ENCODE results near the gene ALOX12B. TPM values are rescaled to one million over a fixed set of nuclear protein-coding genes. Genes with fewer than 3 reads are reported as not detected.

ALOX12B gene
- total RNA-seq, 1 donor from 2014 or later: not detected

GRCh38 chr17:8095361-8095760, 7.8 kb upstream of the ALOX12B start:
- Mint-ChIP-seq H3K4me1 (no peaks in the 10 kb centered on the region), H3K9me3 (no peaks in the 10 kb centered on the region), H3K27me3 (ENCODE audit: low read depth) (peaks cover 66% of the 10 kb centered on the region), H3K36me3 (no peaks in the 10 kb centered on the region), H3K27ac (no peak overlapping the region), H3K4me3 (no peak overlapping the region)
- no peak for DNase-seq (ENCODE audit: low spot score in 2 of 2, unreplicated experiment in 2 of 2)
- no peak for TF ChIP-seq CTCF (IDR thresholded peaks at IDR 0.05; ENCODE audit: unreplicated experiment)

GRCh38 chr17:8091033-8091687, 3.6 kb upstream of the ALOX12B start:
- Mint-ChIP-seq H3K27ac (no peak overlapping the region), H3K4me1 (no peaks in the 10 kb centered on the region), H3K4me3 (no peak overlapping the region), H3K9me3 (no peaks in the 10 kb centered on the region), H3K27me3 (ENCODE audit: low read depth) (peaks cover 89% of the 10 kb centered on the region), H3K36me3 (no peaks in the 10 kb centered on the region)
- no peak for DNase-seq (ENCODE audit: low spot score in 2 of 2, unreplicated experiment in 2 of 2)
- no peak for TF ChIP-seq CTCF (IDR thresholded peaks at IDR 0.05; ENCODE audit: unreplicated experiment)

- Mint-ChIP-seq H3K27ac (no peak overlapping the region), H3K4me1 (no peaks in the 10 kb centered on the region), H3K4me3 (no peak overlapping the region), H3K9me3 (no peaks in the 10 kb centered on the region), H3K36me3 (no peaks in the 10 kb centered on the region), H3K27me3 (ENCODE audit: low read depth) (peaks cover 86% of the 10 kb centered on the region)
- no peak for TF ChIP-seq CTCF (IDR thresholded peaks at IDR 0.05; ENCODE audit: unreplicated experiment)
- no peak for DNase-seq (ENCODE audit: low spot score in 2 of 2, unreplicated experiment in 2 of 2)
These were observed 2.2 kb upstream of the ALOX12B start for GRCh38 chr17:8089728-8090127.

GRCh38 chr17:8087952-8088230, 375 bp upstream of the ALOX12B start:
- Mint-ChIP-seq H3K27ac (no peak overlapping the region), H3K9me3 (no peaks in the 10 kb centered on the region), H3K4me3 (no peak overlapping the region), H3K4me1 (no peaks in the 10 kb centered on the region), H3K27me3 (ENCODE audit: low read depth) (peaks cover 90% of the 10 kb centered on the region), H3K36me3 (no peaks in the 10 kb centered on the region)
- TF ChIP-seq CTCF (IDR thresholded peaks at IDR 0.05; ENCODE audit: unreplicated experiment): no peak
- no peak for DNase-seq (ENCODE audit: low spot score in 2 of 2, unreplicated experiment in 2 of 2)

- no peaks in the 10 kb centered on the region for H3K9me3 Mint-ChIP-seq
- H3K4me1 Mint-ChIP-seq: peaks cover 6% of the 10 kb centered on the region
- no peak for DNase-seq (ENCODE audit: low spot score in 2 of 2, unreplicated experiment in 2 of 2)
- H3K36me3 Mint-ChIP-seq: no peaks in the 10 kb centered on the region
- peaks cover 89% of the 10 kb centered on the region for H3K27me3 Mint-ChIP-seq (ENCODE audit: low read depth)
- H3K27ac Mint-ChIP-seq: no peak overlapping the region
- no peak for TF ChIP-seq CTCF (IDR thresholded peaks at IDR 0.05; ENCODE audit: unreplicated experiment)
- no peak overlapping the region for H3K4me3 Mint-ChIP-seq
These were observed 3.3 kb downstream of the ALOX12B start for GRCh38 chr17:8084250-8084649.

- Mint-ChIP-seq H3K4me3 (no peak overlapping the region), H3K27ac (no peak overlapping the region)
These were observed 5.2 kb downstream of the ALOX12B start for GRCh38 chr17:8082292-8082691.

More at GRCh38 chr17:8082292-8082691, 5.2 kb downstream of the ALOX12B start:
- TF ChIP-seq CTCF (IDR thresholded peaks at IDR 0.05; ENCODE audit: unreplicated experiment): no peak
- Mint-ChIP-seq H3K36me3 (no peaks in the 10 kb centered on the region), H3K9me3 (no peaks in the 10 kb centered on the region), H3K27me3 (ENCODE audit: low read depth) (peaks cover 88% of the 10 kb centered on the region), H3K4me1 (peaks cover 8% of the 10 kb centered on the region)
- DNase-seq (ENCODE audit: low spot score in 2 of 2, unreplicated experiment in 2 of 2): no peak
